HFFc6 (cell line): ENCODE data around the gene MVB12B. TPM values are rescaled to one million over a fixed set of nuclear protein-coding genes. Genes with fewer than 3 reads are reported as not detected.

Experiments used
- DNase-seq: peaks from one replicate; pipeline ENCODE4 v3.0.0-alpha.2; 2018
- H3K27ac Mint-ChIP-seq: 2 replicates; pipeline ENCODE4 v1.8.0; 2020; ENCODE audit warnings: mild to moderate bottlenecking, mixed read lengths
- H3K27me3 Mint-ChIP-seq: 2 replicates; pipeline ENCODE4 v1.8.0; 2021; ENCODE audit warnings: mild to moderate bottlenecking, moderate library complexity, mixed read lengths; ENCODE audit not compliant: insufficient read depth
- H3K36me3 Mint-ChIP-seq: 2 replicates; pipeline ENCODE4 v1.8.0; 2021; ENCODE audit warnings: low read depth, mixed read lengths
- H3K4me1 Mint-ChIP-seq: 2 replicates; pipeline ENCODE4 v1.8.0; 2020; ENCODE audit warnings: low read depth, mixed read lengths
- H3K4me3 Mint-ChIP-seq: 2 replicates; pipeline ENCODE4 v1.8.0; 2020; ENCODE audit warnings: mild to moderate bottlenecking, moderate library complexity, mixed read lengths
- H3K9me3 Mint-ChIP-seq: 2 replicates; pipeline ENCODE4 v1.8.0; 2020; ENCODE audit warnings: mild to moderate bottlenecking, mixed read lengths
- CTCF ChIP-seq: fragments of 200-600 bp; sonication (generic); IDR thresholded peaks from 2 replicates; pipeline ENCODE4 v1.5.0; 2021; ENCODE audit warnings: antibody characterized with exemption, mild to moderate bottlenecking
- total RNA-seq, 6 experiments: library from RNA; stranded (reverse); fragmentation: NEBNext Ultra II Directional; extraction: Animal tissue kit (Norgen Biotek cat#: 25700); gene quantifications; 2 replicates in 1 of 6; 3 replicates in 5 of 6; pipeline ENCODE4 v1.2.3, GENCODE V29; 2021

Gene MVB12B
- total RNA-seq, 6 experiments from 2014 or later: 4.4 to 8.3 (median 6.7) TPM

DNA sequence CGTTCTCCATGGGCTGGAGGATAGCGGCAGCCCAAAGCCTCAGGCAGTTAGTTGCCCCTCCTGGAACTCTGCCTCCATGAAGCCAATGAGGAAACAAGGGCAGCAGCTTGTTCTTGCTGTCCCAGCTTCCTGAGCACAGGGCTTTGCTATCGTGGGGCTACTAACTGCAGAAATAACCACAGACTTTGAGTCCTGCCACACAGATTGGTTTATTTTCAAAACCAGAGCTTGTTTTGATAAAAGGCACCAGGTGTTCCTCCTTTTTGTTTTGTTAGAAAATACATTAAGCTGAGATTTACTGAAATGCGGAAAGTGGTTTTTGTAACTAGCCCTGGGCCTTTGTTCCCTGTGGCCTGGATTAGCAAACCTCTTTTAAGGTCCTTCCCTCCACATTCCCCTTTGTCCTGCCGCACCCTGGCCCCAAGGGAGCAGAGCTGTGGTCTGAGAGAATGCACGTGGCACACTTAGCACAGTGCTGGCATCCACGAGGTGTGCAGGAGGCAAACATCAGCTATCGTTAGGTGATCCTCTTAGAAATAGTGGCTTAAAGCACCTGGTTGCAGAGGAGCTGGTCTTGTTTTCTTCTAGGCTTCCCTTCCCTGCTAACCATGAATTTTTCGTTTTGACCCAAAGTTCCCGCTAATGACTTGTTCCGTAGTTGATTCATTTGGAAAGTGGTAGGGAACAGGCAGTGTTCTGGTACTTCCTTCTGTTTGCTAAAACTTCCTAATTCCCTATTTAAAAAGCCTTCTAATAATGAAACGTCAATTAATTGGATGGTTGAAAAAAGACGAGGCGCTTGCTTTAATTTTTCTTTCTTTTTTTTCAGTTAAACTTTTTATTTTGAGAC is 21.5 kb downstream of the MVB12B start:
- peaks cover 14% of the 10 kb centered on the region for H3K36me3 Mint-ChIP-seq
- peaks cover 8% of the 10 kb centered on the region; the same call in 1 of the 2 replicates for H3K4me1 Mint-ChIP-seq
- no peak for DNase-seq
- peaks cover 11% of the 10 kb centered on the region for H3K9me3 Mint-ChIP-seq
- no peak overlapping the region for H3K4me3 Mint-ChIP-seq
- TF ChIP-seq CTCF: no peak
- peaks cover 3% of the 10 kb centered on the region for H3K27me3 Mint-ChIP-seq
- H3K27ac Mint-ChIP-seq: no peak overlapping the region

GRCh38 chr9:126348911-126349550 is 22.4 kb downstream of the MVB12B start:
- peaks cover 3% of the 10 kb centered on the region for H3K27me3 Mint-ChIP-seq
- H3K9me3 Mint-ChIP-seq: peaks cover 11% of the 10 kb centered on the region
- no peak overlapping the region for H3K27ac Mint-ChIP-seq
- H3K4me1 Mint-ChIP-seq: peaks cover 8% of the 10 kb centered on the region; the same call in 1 of the 2 replicates
- no peak overlapping the region for H3K4me3 Mint-ChIP-seq
- no peak for DNase-seq
- no peak for TF ChIP-seq CTCF
- peaks cover 14% of the 10 kb centered on the region for H3K36me3 Mint-ChIP-seq

- Mint-ChIP-seq H3K27ac (no peak overlapping the region), H3K36me3 (peaks cover 19% of the 10 kb centered on the region)
- TF ChIP-seq CTCF: no peak
These were observed 28.5 kb downstream of the MVB12B start for GRCh38 chr9:126354887-126355770.

DNA sequence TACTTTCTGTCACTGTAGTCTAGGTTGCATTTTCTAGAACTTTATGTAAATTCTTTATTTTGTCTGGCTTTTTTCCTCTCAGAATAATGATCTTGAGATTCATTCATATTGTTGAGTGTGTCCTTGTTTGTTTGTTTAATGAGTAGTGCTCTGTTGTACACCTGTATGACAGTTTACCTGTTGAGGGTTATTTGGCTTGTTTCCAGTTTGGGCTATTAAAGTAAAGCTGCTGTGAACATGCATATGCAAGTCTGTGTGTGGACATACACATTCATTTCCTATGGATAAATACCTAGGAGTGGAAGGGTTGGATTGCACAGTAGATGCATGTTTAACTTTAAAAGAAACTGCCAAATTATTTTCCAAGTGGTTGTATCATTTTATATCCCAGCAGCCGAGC is 30.4 kb downstream of the MVB12B start:
- DNase-seq: no peak

More at GRCh38 chr9:126354887-126355770, 28.5 kb downstream of the MVB12B start:
- H3K4me1 Mint-ChIP-seq: peaks cover 5% of the 10 kb centered on the region; the same call in 1 of the 2 replicates
- H3K27me3 Mint-ChIP-seq: no peaks in the 10 kb centered on the region; the same call in 1 of the 2 replicates
- H3K9me3 Mint-ChIP-seq: peaks cover 18% of the 10 kb centered on the region
- DNase-seq: no peak
- no peak overlapping the region for H3K4me3 Mint-ChIP-seq

More for the DNA sequence above, 30.4 kb downstream of the MVB12B start:
- no peaks in the 10 kb centered on the region; the same call in 1 of the 2 replicates for H3K27me3 Mint-ChIP-seq
- no peak overlapping the region for H3K27ac Mint-ChIP-seq
- no peak for TF ChIP-seq CTCF
- H3K9me3 Mint-ChIP-seq: peaks cover 26% of the 10 kb centered on the region
- peaks cover 26% of the 10 kb centered on the region for H3K36me3 Mint-ChIP-seq
- no peak overlapping the region for H3K4me3 Mint-ChIP-seq
- H3K4me1 Mint-ChIP-seq: no peaks in the 10 kb centered on the region
